Neural progenitor cell (in vitro differentiated cells): Measurements from ENCODE around the gene TDG. TPM values are rescaled to one million over a fixed set of nuclear protein-coding genes. Genes with fewer than 3 reads are reported as not detected.

Experiments
- DNase-seq: peaks from one replicate; pipeline ENCODE4 v3.0.0-alpha.2; 2016; ENCODE audit warnings: low spot score
- H2AFZ ChIP-seq: fragments of 200-600 bp; sonication (generic); replicated peaks from 2 replicates; pipeline ENCODE4 v1.6.1; 2016; ENCODE audit warnings: antibody characterized with exemption
- H3F3A ChIP-seq: fragments of 200-600 bp; sonication (generic); 2 replicates; pipeline ENCODE4 v1.6.1; 2016; ENCODE audit warnings: antibody characterized with exemption, low read depth
- H3K27ac ChIP-seq: fragments of 200-600 bp; sonication (generic); 2 replicates; pipeline ENCODE4 v1.5.1; 2016; ENCODE audit warnings: mild to moderate bottlenecking
- H3K27me3 ChIP-seq: fragments of 200-600 bp; sonication (generic); 2 replicates; pipeline ENCODE4 v1.6.1; 2016; ENCODE audit warnings: mild to moderate bottlenecking, moderate library complexity
- H3K36me3 ChIP-seq: fragments of 200-600 bp; sonication (generic); 2 replicates; pipeline ENCODE4 v1.5.1; 2016
- H3K4me1 ChIP-seq: fragments of 200-600 bp; sonication (generic); 2 replicates; pipeline ENCODE4 v1.6.1; 2016; ENCODE audit warnings: mixed run types
- H3K4me2 ChIP-seq: fragments of 200-600 bp; sonication (generic); 2 replicates; pipeline ENCODE4 v1.6.1; 2016
- H3K4me3 ChIP-seq: fragments of 200-600 bp; sonication (generic); 2 replicates; pipeline ENCODE4 v1.5.1; 2016
- H3K79me2 ChIP-seq: fragments of 200-600 bp; sonication (generic); 2 replicates; pipeline ENCODE4 v1.6.1; 2016; ENCODE audit warnings: low read depth
- H3K9ac ChIP-seq: fragments of 200-600 bp; sonication (generic); 2 replicates; pipeline ENCODE4 v1.6.1; 2016
- H3K9me3 ChIP-seq: fragments of 200-600 bp; sonication (generic); 2 replicates; pipeline ENCODE4 v1.5.1; 2016; ENCODE audit warnings: low read depth
- H4K20me1 ChIP-seq: fragments of 200-600 bp; sonication (generic); 2 replicates; pipeline ENCODE4 v1.6.1; 2016; ENCODE audit warnings: low read depth
- H3K27ac Mint-ChIP-seq: 3 replicates; pipeline ENCODE4 v1.8.0; 2021; ENCODE audit warnings: mixed read lengths
- H3K27me3 Mint-ChIP-seq: 2 replicates; pipeline ENCODE4 v1.8.0; 2022; ENCODE audit warnings: low read depth, mild to moderate bottlenecking, inconsistent platforms, moderate library complexity, mixed read lengths; ENCODE audit not compliant: insufficient read depth
- H3K36me3 Mint-ChIP-seq: 3 replicates; pipeline ENCODE4 v1.8.0; 2021; ENCODE audit warnings: mixed read lengths
- H3K4me1 Mint-ChIP-seq: 3 replicates; pipeline ENCODE4 v1.8.0; 2021; ENCODE audit warnings: mixed read lengths
- H3K4me3 Mint-ChIP-seq: 3 replicates; pipeline ENCODE4 v1.8.0; 2021; ENCODE audit warnings: mild to moderate bottlenecking, moderate library complexity, mixed read lengths
- H3K9me3 Mint-ChIP-seq: 3 replicates; pipeline ENCODE4 v1.8.0; 2020; ENCODE audit warnings: mixed read lengths
- CTCF ChIP-seq: fragments of 200-600 bp; sonication (generic); IDR thresholded peaks from 2 replicates; pipeline ENCODE4 v1.5.1; 2017; ENCODE audit warnings: antibody characterized with exemption, mild to moderate bottlenecking
- EZH2 ChIP-seq: fragments of 200-600 bp; sonication (generic); IDR thresholded peaks from 2 replicates; pipeline ENCODE4 v1.6.1; 2017; ENCODE audit warnings: antibody characterized with exemption, mild to moderate bottlenecking, moderate library complexity
- EZH2phosphoT487 ChIP-seq: fragments of 200-600 bp; sonication (generic); IDR thresholded peaks from 2 replicates; pipeline ENCODE4 v1.6.1; 2017; ENCODE audit warnings: antibody characterized with exemption
- total RNA-seq: library from RNA; depleted of rRNA; stranded (reverse); fragments of >200 nt; gene quantifications from 2 replicates; pipeline ENCODE4 v1.2.3, GENCODE V29; 2015; ENCODE audit warnings: low replicate concordance

TDG gene
- total RNA-seq, 1 donor from 2014 or later, result 88.1 TPM

- peaks cover 18% of the 10 kb centered on the region for H3K4me1 ChIP-seq
- no peak overlapping the region for H2AFZ ChIP-seq
- H3K4me3 ChIP-seq, result no peak overlapping the region
- H3K36me3 ChIP-seq, result no peaks in the 10 kb centered on the region
- peaks cover 3% of the 10 kb centered on the region for H3K27me3 Mint-ChIP-seq
- H3F3A ChIP-seq, result peaks cover 41% of the 10 kb centered on the region
- no peaks in the 10 kb centered on the region for H4K20me1 ChIP-seq
- no peak for TF ChIP-seq CTCF
- TF ChIP-seq EZH2phosphoT487, result no peak
- no peak for TF ChIP-seq EZH2
- no peaks in the 10 kb centered on the region for H3K27me3 ChIP-seq
- no peak overlapping the region for H3K27ac Mint-ChIP-seq
- no peaks in the 10 kb centered on the region for H3K9me3 ChIP-seq
- H3K9me3 Mint-ChIP-seq, result no peaks in the 10 kb centered on the region
- H3K4me3 Mint-ChIP-seq, result no peak overlapping the region
- DNase-seq, result no peak
- H3K4me2 ChIP-seq, result no peak overlapping the region
- H3K27ac ChIP-seq, result no peak overlapping the region
- peaks cover 49% of the 10 kb centered on the region for H3K79me2 ChIP-seq
- H3K9ac ChIP-seq, result no peak overlapping the region
- H3K4me1 Mint-ChIP-seq, result peaks cover 25% of the 10 kb centered on the region
- no peaks in the 10 kb centered on the region for H3K36me3 Mint-ChIP-seq
These were observed 5.0 kb upstream of the TDG start for GRCh38 chr12:103960616-103961227.

GRCh38 chr12:103962493-103962892 lies 3.2 kb upstream of the TDG start:
- Histone ChIP-seq H4K20me1 (no peaks in the 10 kb centered on the region), H3K4me3 (no peak overlapping the region), H3K4me2 (no peak overlapping the region), H3F3A (peaks cover 35% of the 10 kb centered on the region), H3K79me2 (peaks cover 54% of the 10 kb centered on the region), H3K27ac (no peak overlapping the region), H3K9ac (no peak overlapping the region), H3K4me1 (peaks cover 20% of the 10 kb centered on the region), H3K9me3 (no peaks in the 10 kb centered on the region), H3K36me3 (no peaks in the 10 kb centered on the region), H3K27me3 (no peaks in the 10 kb centered on the region), H2AFZ (no peak overlapping the region)
- Mint-ChIP-seq H3K9me3 (no peaks in the 10 kb centered on the region), H3K4me1 (peaks cover 28% of the 10 kb centered on the region), H3K4me3 (no peak overlapping the region), H3K36me3 (no peaks in the 10 kb centered on the region), H3K27me3 (peaks cover 3% of the 10 kb centered on the region), H3K27ac (peak overlapping the region; percentile 57)
- no peak for DNase-seq
- TF ChIP-seq EZH2 (no peak), EZH2phosphoT487 (no peak), CTCF (no peak)

GRCh38 chr12:103964805-103965204 lies 867 bp upstream of the TDG start:
- H3K4me2 ChIP-seq, result peak overlapping the region; percentile 85
- H3K4me3 Mint-ChIP-seq, result peak overlapping the region; percentile 97
- peak overlapping the region; percentile 98 for H3K27ac Mint-ChIP-seq
- peaks cover 29% of the 10 kb centered on the region for H3K4me1 Mint-ChIP-seq
- no peaks in the 10 kb centered on the region for H3K9me3 Mint-ChIP-seq
- H3K36me3 Mint-ChIP-seq, result peaks cover 7% of the 10 kb centered on the region
- no peak for DNase-seq
- H3K4me3 ChIP-seq, result peak overlapping the region; percentile 78
- no peaks in the 10 kb centered on the region for H3K27me3 ChIP-seq
- TF ChIP-seq EZH2phosphoT487 (no peak), CTCF (no peak), EZH2 (no peak)
- no peak overlapping the region for H3K27ac ChIP-seq
- H3K9me3 ChIP-seq, result no peaks in the 10 kb centered on the region
- no peak overlapping the region for H2AFZ ChIP-seq
- H3F3A ChIP-seq, result peaks cover 16% of the 10 kb centered on the region
- H3K27me3 Mint-ChIP-seq, result peaks cover 3% of the 10 kb centered on the region
- H3K4me1 ChIP-seq, result peaks cover 16% of the 10 kb centered on the region
- peaks cover 77% of the 10 kb centered on the region for H3K79me2 ChIP-seq
- H3K36me3 ChIP-seq, result no peaks in the 10 kb centered on the region
- peaks cover 14% of the 10 kb centered on the region for H4K20me1 ChIP-seq
- peak overlapping the region; percentile 76 for H3K9ac ChIP-seq
